NCI-H345 treated with DMSO at 0.1 percent for 48 hours (cell line): ENCODE measurements around the gene CCDC146.
A peak's percentile ranks its signal among the peaks of the same experiment; 100 is the strongest.
"Not testable (repeated sequence)": the region's sequence is repeated elsewhere in the genome, so short reads cannot be mapped to it uniquely, and the experiment has no call there.

ENCODE experiments used
- DNase-seq: peaks from one replicate; lab custom pipeline; 2025; ENCODE audit not compliant: unreplicated experiment; lab: John Stamatoyannopoulos, UW

CCDC146 gene

GRCh38 chr7:77121860-77122681, at the start of gene CCDC146:
CCDC146 (plus strand) TSS chr7:77122615; CDS start chr7:77167669, 45,054 bp downstream.
- peak; percentile 98 for DNase-seq

GRCh38 chr7:77074786-77075396, 47.5 kb upstream of the CCDC146 start:
- not testable (repeated sequence) for DNase-seq

GRCh38 chr7:77077060-77077459, 45.4 kb upstream of the CCDC146 start:
- not testable (repeated sequence) for DNase-seq

GRCh38 chr7:77079112-77079511, 43.3 kb upstream of the CCDC146 start:
- not testable (repeated sequence) for DNase-seq

GRCh38 chr7:77079624-77080023, 42.8 kb upstream of the CCDC146 start:
- not testable (repeated sequence) for DNase-seq

- not testable (repeated sequence) for DNase-seq
These were observed 42.2 kb upstream of the CCDC146 start for GRCh38 chr7:77080236-77080635.

GRCh38 chr7:77082192-77082591, 40.2 kb upstream of the CCDC146 start:
- DNase-seq = not testable (repeated sequence)

- not testable (repeated sequence) for DNase-seq
These were observed 30.1 kb upstream of the CCDC146 start for GRCh38 chr7:77092301-77092700.

GRCh38 chr7:77100501-77100900, 21.9 kb upstream of the CCDC146 start:
- not testable (repeated sequence) for DNase-seq

GRCh38 chr7:77101187-77101586, 21.2 kb upstream of the CCDC146 start:
- DNase-seq = not testable (repeated sequence)

GRCh38 chr7:77102671-77103070, 19.7 kb upstream of the CCDC146 start:
- not testable (repeated sequence) for DNase-seq

- DNase-seq = not testable (repeated sequence)
These were observed 16.5 kb upstream of the CCDC146 start for GRCh38 chr7:77105904-77106303.

GRCh38 chr7:77107659-77108058, 14.8 kb upstream of the CCDC146 start:
- not testable (repeated sequence) for DNase-seq

GRCh38 chr7:77108362-77108761, 14.1 kb upstream of the CCDC146 start:
- DNase-seq = not testable (repeated sequence)

GRCh38 chr7:77112719-77113306, 9.6 kb upstream of the CCDC146 start:
- not testable (repeated sequence) for DNase-seq

- DNase-seq = not testable (repeated sequence)
These were observed 3.1 kb downstream of the CCDC146 start for GRCh38 chr7:77125486-77125885.

- not testable (repeated sequence) for DNase-seq
These were observed 4.6 kb downstream of the CCDC146 start for GRCh38 chr7:77127009-77127408.

GRCh38 chr7:77128582-77129410, 6.4 kb downstream of the CCDC146 start:
- DNase-seq = not testable (repeated sequence)

- DNase-seq = not testable (repeated sequence)
These were observed 9.4 kb downstream of the CCDC146 start for GRCh38 chr7:77131781-77132180.

- DNase-seq = not testable (repeated sequence)
These were observed 16.3 kb downstream of the CCDC146 start for GRCh38 chr7:77138668-77139067.

GRCh38 chr7:77140291-77140690, 17.9 kb downstream of the CCDC146 start:
- not testable (repeated sequence) for DNase-seq
